Mesothelial cell of epicardium (in vitro differentiated cells): ENCODE measurements around the gene APOBEC2. TPM values are rescaled to one million over a fixed set of nuclear protein-coding genes. Genes with fewer than 3 reads are reported as not detected.
"Not testable (repeated sequence)": the region's sequence is repeated elsewhere in the genome, so short reads cannot be mapped to it uniquely, and the experiment has no call there.

Source experiments
- DNase-seq, 2 experiments: peaks; one replicate each; pipeline ENCODE4 v3.0.0; 2021; ENCODE audit warnings: low spot score in 2 of 2; ENCODE audit not compliant: unreplicated experiment in 2 of 2
- H3K27ac Mint-ChIP-seq: 2 replicates; pipeline ENCODE4 v1.8.0; 2021; ENCODE audit warnings: mixed read lengths
- H3K27me3 Mint-ChIP-seq: 2 replicates; pipeline ENCODE4 v1.8.0; 2021; ENCODE audit warnings: low read depth, mixed read lengths
- H3K36me3 Mint-ChIP-seq: 2 replicates; pipeline ENCODE4 v1.8.0; 2021; ENCODE audit warnings: mixed read lengths
- H3K4me1 Mint-ChIP-seq: 2 replicates; pipeline ENCODE4 v1.8.0; 2021; ENCODE audit warnings: mixed read lengths
- H3K4me3 Mint-ChIP-seq: 2 replicates; pipeline ENCODE4 v1.8.0; 2021; ENCODE audit warnings: mild to moderate bottlenecking, moderate library complexity, mixed read lengths
- H3K9me3 Mint-ChIP-seq: 2 replicates; pipeline ENCODE4 v1.8.0; 2021; ENCODE audit warnings: mixed read lengths
- total RNA-seq: library from RNA; stranded (reverse); gene quantifications from 3 replicates; pipeline ENCODE4 v1.2.1, GENCODE V29; 2021
- TF ChIP-seq, protein P1 (sequence below): fragments of 200-600 bp; sonication (generic); IDR thresholded peaks from one replicate; pipeline ENCODE4 v1.5.0; 2021; ENCODE audit warnings: antibody characterized with exemption; ENCODE audit not compliant: unreplicated experiment

The APOBEC2 gene
- 0.22 to 0.51 TPM (median 0.45 TPM) in 3 replicates for total RNA-seq

DNA sequence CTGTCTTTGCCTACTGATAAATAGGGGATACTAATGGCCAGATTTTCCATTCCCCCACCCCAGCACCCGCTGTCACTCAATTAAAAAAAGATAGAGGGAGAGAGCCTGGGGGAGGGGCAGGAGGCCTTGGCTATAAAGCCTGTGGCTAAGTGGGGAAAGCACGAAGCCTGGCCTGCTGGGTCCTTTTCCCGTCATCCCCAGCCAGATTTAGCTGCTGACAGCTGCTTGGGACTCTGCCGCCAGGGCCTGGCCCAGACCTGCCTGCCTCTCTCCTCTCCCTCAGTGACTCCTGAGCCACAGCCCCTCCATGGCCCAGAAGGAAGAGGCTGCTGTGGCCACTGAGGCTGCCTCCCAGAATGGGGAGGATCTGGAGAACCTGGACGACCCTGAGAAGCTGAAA is at the start of gene APOBEC2:
APOBEC2 (plus strand) TSS at position 162 of the 400 bp plus-strand sequence; CDS start at position 308, 146 bp downstream.
- H3K4me3 Mint-ChIP-seq, result no peak within 1 kb of the TSS
- DNase-seq, result no peak
- no peaks in the 10 kb centered on the region for H3K27me3 Mint-ChIP-seq
- H3K9me3 Mint-ChIP-seq, result no peaks in the 10 kb centered on the region
- peaks cover 45% of the 10 kb centered on the region for H3K4me1 Mint-ChIP-seq
- peak within 1 kb of the TSS; percentile 43 for H3K27ac Mint-ChIP-seq
- TF ChIP-seq, protein P1, sequence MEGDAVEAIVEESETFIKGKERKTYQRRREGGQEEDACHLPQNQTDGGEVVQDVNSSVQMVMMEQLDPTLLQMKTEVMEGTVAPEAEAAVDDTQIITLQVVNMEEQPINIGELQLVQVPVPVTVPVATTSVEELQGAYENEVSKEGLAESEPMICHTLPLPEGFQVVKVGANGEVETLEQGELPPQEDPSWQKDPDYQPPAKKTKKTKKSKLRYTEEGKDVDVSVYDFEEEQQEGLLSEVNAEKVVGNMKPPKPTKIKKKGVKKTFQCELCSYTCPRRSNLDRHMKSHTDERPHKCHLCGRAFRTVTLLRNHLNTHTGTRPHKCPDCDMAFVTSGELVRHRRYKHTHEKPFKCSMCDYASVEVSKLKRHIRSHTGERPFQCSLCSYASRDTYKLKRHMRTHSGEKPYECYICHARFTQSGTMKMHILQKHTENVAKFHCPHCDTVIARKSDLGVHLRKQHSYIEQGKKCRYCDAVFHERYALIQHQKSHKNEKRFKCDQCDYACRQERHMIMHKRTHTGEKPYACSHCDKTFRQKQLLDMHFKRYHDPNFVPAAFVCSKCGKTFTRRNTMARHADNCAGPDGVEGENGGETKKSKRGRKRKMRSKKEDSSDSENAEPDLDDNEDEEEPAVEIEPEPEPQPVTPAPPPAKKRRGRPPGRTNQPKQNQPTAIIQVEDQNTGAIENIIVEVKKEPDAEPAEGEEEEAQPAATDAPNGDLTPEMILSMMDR, result no peak
- no peaks in the 10 kb centered on the region for H3K36me3 Mint-ChIP-seq

DNA sequence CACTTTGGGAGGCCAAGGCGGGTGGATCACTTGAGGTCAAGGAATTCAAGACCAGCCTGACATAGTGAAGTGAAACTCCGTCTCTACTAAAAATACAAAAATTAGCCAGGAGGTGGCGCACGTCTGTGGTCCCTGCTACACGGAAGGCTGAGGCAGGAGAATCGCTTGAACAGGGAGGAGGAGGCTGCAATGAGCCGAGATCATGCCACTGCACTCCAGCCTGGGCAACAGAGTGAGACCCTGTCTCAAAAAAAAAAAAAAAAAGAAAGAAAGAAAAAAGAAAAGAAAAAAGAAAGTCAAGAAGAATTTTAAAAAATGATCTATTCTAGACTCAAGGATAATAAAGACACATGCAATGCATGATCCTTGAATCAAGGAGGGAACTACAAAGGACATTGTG is 46.8 kb upstream of the APOBEC2 start:
- peaks cover 13% of the 10 kb centered on the region for H3K27me3 Mint-ChIP-seq
- H3K9me3 Mint-ChIP-seq, H3K27ac Mint-ChIP-seq, H3K4me1 Mint-ChIP-seq, H3K36me3 Mint-ChIP-seq, H3K4me3 Mint-ChIP-seq, DNase-seq: not testable (repeated sequence)
- TF ChIP-seq, protein P1, result peak; percentile 70

DNA sequence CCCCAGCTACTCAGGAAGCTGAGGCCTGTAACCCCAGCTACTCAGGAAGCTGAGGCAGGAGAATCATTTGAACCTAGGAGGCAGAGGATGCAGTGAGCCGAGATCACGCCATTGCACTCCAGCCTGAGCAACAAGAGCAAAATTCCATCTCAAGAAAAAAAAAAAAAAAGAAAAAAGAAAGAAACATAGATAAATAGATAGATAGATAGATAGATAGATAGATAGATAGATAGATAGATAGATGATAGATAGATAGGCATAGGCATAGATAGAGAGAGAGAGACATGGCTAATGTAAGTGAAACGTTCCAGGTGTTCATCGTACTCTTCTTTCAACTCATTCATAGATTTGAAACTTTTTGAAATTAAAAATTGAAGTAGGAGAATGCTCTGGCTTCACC is 46.0 kb upstream of the APOBEC2 start:
- H3K27me3 Mint-ChIP-seq, result peaks cover 13% of the 10 kb centered on the region
- H3K9me3 Mint-ChIP-seq, H3K36me3 Mint-ChIP-seq, H3K27ac Mint-ChIP-seq, DNase-seq, H3K4me1 Mint-ChIP-seq, H3K4me3 Mint-ChIP-seq: not testable (repeated sequence)

DNA sequence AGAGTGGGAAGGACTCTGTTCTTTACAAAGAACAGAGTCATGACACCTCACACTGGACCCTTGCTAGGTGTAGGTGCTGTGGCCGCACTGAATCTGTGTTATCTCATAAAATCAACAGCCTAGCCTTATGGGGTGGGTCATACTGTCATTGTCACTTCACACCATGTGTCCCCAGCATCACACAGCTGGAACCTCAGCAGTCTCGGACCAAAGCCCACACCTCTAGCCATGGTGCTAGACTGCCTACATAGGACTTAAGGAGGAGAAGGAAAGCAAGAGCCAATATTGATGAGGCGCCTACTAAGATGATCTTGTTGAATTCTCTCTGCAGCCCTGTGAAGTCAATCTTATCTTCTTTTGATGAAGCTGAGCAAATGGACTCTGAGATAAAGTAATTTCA is 45.0 kb upstream of the APOBEC2 start:
- Mint-ChIP-seq H3K4me3 (no peak overlapping the region), H3K27ac (no peak overlapping the region), H3K36me3 (peaks cover 3% of the 10 kb centered on the region), H3K27me3 (peaks cover 13% of the 10 kb centered on the region), H3K4me1 (no peaks in the 10 kb centered on the region), H3K9me3 (no peaks in the 10 kb centered on the region)
- TF ChIP-seq, protein P1, result no peak
- no peak for DNase-seq

DNA sequence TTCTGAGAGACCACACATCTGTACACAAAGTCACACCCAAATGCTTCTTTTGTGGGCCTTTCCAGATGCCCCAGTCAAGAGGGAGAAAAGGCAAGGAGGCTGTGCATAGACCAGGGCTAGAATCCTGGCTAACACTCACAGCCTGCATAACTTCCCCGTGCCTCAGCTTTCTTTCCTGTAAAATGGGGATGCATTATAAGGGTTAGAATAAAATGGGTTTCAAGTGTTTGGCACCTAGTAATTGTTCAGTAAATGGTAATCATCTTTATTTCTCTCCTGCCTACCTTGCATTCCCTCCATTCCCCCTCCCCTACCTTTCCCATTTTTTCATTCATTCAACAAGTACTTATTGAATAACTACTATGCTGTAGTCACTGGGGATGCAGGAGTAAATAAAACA is 43.3 kb upstream of the APOBEC2 start:
- no peaks in the 10 kb centered on the region for H3K4me1 Mint-ChIP-seq
- H3K9me3 Mint-ChIP-seq, result peaks cover 4% of the 10 kb centered on the region
- DNase-seq, result no peak
- H3K27ac Mint-ChIP-seq, result no peak overlapping the region
- H3K27me3 Mint-ChIP-seq, result peaks cover 5% of the 10 kb centered on the region
- H3K36me3 Mint-ChIP-seq, result peaks cover 3% of the 10 kb centered on the region
- TF ChIP-seq, protein P1, result no peak
- no peak overlapping the region for H3K4me3 Mint-ChIP-seq

DNA sequence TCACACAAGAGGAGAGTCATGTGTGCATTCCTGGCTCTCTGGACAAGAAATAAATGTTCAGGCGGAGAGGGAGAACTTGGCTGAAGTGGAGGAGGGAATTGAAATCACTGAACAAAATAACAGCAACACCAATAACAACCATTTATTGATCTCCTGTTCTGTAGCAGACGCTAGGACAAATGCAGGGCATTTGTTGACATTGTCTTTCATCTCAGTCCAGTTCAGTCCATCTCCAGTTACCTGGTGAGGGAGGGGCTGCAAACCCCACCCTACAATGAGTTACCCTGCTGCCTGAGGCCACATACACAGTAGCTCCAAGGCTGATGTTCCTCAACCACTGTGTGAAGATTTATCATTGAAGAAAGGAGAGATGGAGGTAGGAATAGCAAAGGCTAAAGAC is 41.3 kb upstream of the APOBEC2 start:
- TF ChIP-seq, protein P1, result no peak
- Mint-ChIP-seq H3K4me3 (no peak overlapping the region), H3K4me1 (peaks cover 5% of the 10 kb centered on the region), H3K27me3 (peaks cover 3% of the 10 kb centered on the region), H3K36me3 (peaks cover 10% of the 10 kb centered on the region), H3K27ac (no peak overlapping the region), H3K9me3 (peaks cover 10% of the 10 kb centered on the region)
- no peak for DNase-seq
